MM.1S (cell line): ENCODE measurements around the gene MYO16.

Source experiments
- CTCF ChIP-seq: fragments of 300-600 bp; sonication (generic); IDR thresholded peaks from 2 replicates; pipeline ENCODE4 v1.5.1; 2016; ENCODE audit warnings: antibody characterized with exemption, low read length, mixed read lengths
- EZH2 ChIP-seq: fragments of 300-600 bp; sonication (generic); optimal IDR thresholded peaks from 2 replicates; pipeline ENCODE3; 2017; ENCODE audit warnings: low read depth, mild to moderate bottlenecking, antibody characterized with exemption, low read length, mixed read lengths
- EZH2phosphoT487 ChIP-seq: fragments of 300-600 bp; sonication (generic); IDR thresholded peaks from 2 replicates; pipeline ENCODE4 v1.6.1; 2018; ENCODE audit warnings: antibody characterized with exemption, low read length

- TF ChIP-seq EZH2 (no peak), CTCF (no peak), EZH2phosphoT487 (no peak)
These were observed 406.8 kb downstream of the MYO16 start for GRCh38 chr13:109036078-109036780.
